GM21367 (cell line): ENCODE results near the gene SRRM2.

Experiments
- ATAC-seq: cut with Tn5 transposase; IDR thresholded peaks from one replicate; pipeline ENCODE4 v1.9.1; 2021; ENCODE audit not compliant: unreplicated experiment

SRRM2 gene

GRCh38 chr16:2818272-2818876, 65.9 kb downstream of the SRRM2 start:
- ATAC-seq, result no peak

- no peak for ATAC-seq
Measured at GRCh38 chr16:2819179-2819938, 66.9 kb downstream of the SRRM2 start.

- no peak for ATAC-seq
Measured at GRCh38 chr16:2819939-2820835, 67.7 kb downstream of the SRRM2 start.
